Glutamatergic neuron (in vitro differentiated cells): ENCODE data around the gene KRT37. TPM values are rescaled to one million over a fixed set of nuclear protein-coding genes. Genes with fewer than 3 reads are reported as not detected.

Source experiments
- DNase-seq: peaks from one replicate; pipeline ENCODE4 v3.0.0; 2022
- H3K27ac Mint-ChIP-seq: one replicate; pipeline ENCODE4 v1.8.0; 2020; ENCODE audit warnings: mild to moderate bottlenecking, mixed read lengths, inconsistent platforms; ENCODE audit not compliant: unreplicated experiment
- H3K27me3 Mint-ChIP-seq: one replicate; pipeline ENCODE4 v1.8.0; 2020; ENCODE audit warnings: mild to moderate bottlenecking, moderate library complexity, mixed read lengths, inconsistent platforms; ENCODE audit not compliant: unreplicated experiment
- H3K36me3 Mint-ChIP-seq: one replicate; pipeline ENCODE4 v1.8.0; 2020; ENCODE audit warnings: mild to moderate bottlenecking, mixed read lengths, inconsistent platforms; ENCODE audit not compliant: unreplicated experiment
- H3K4me1 Mint-ChIP-seq: one replicate; pipeline ENCODE4 v1.8.0; 2020; ENCODE audit warnings: mild to moderate bottlenecking, low read depth, mixed read lengths, inconsistent platforms; ENCODE audit not compliant: unreplicated experiment
- H3K4me3 Mint-ChIP-seq: one replicate; pipeline ENCODE4 v1.8.0; 2020; ENCODE audit warnings: mild to moderate bottlenecking, mixed read lengths, inconsistent platforms; ENCODE audit not compliant: unreplicated experiment
- H3K9me3 Mint-ChIP-seq: one replicate; pipeline ENCODE4 v1.8.0; 2020; ENCODE audit warnings: mild to moderate bottlenecking, moderate library complexity, mixed read lengths, inconsistent platforms; ENCODE audit not compliant: unreplicated experiment
- CTCF ChIP-seq: fragments of 200-600 bp; sonication (generic); IDR thresholded peaks from one replicate; pipeline ENCODE4 v1.5.0; 2021; ENCODE audit not compliant: partially characterized antibody, unreplicated experiment
- total RNA-seq: library from RNA; stranded (reverse); fragmentation: NEBNext Ultra II Directional; extraction: Animal tissue kit (Norgen Biotek cat#: 25700); gene quantifications from one replicate; pipeline ENCODE4 v1.2.1, GENCODE V29; 2021; ENCODE audit not compliant: unreplicated experiment

KRT37 gene
- total RNA-seq, 1 donor from 2014 or later, result not detected

- no peak for DNase-seq
- Mint-ChIP-seq H3K4me3 (no peak overlapping the region), H3K4me1 (peaks cover 4% of the 10 kb centered on the region), H3K9me3 (no peaks in the 10 kb centered on the region), H3K27me3 (peaks cover 2% of the 10 kb centered on the region), H3K27ac (no peak overlapping the region), H3K36me3 (no peaks in the 10 kb centered on the region)
- peak; percentile 17 for TF ChIP-seq CTCF
Measured at GRCh38 chr17:41417576-41418015, 6.8 kb downstream of the KRT37 start.

GRCh38 chr17:41417127-41417526 lies 7.3 kb downstream of the KRT37 start:
- no peaks in the 10 kb centered on the region for H3K36me3 Mint-ChIP-seq
- H3K27ac Mint-ChIP-seq, result no peak overlapping the region
- H3K4me1 Mint-ChIP-seq, result peaks cover 4% of the 10 kb centered on the region
- H3K27me3 Mint-ChIP-seq, result peaks cover 2% of the 10 kb centered on the region
- H3K9me3 Mint-ChIP-seq, result no peaks in the 10 kb centered on the region
- no peak for TF ChIP-seq CTCF
- H3K4me3 Mint-ChIP-seq, result no peak overlapping the region
- DNase-seq, result no peak

GRCh38 chr17:41416479-41416878 lies 7.9 kb downstream of the KRT37 start:
- DNase-seq, result no peak
- Mint-ChIP-seq H3K27ac (no peak overlapping the region), H3K4me3 (no peak overlapping the region), H3K9me3 (no peaks in the 10 kb centered on the region), H3K36me3 (no peaks in the 10 kb centered on the region), H3K4me1 (peaks cover 4% of the 10 kb centered on the region), H3K27me3 (peaks cover 2% of the 10 kb centered on the region)
- no peak for TF ChIP-seq CTCF

GRCh38 chr17:41415833-41416335 lies 8.5 kb downstream of the KRT37 start:
- Mint-ChIP-seq H3K27ac (no peak overlapping the region), H3K27me3 (peaks cover 2% of the 10 kb centered on the region), H3K9me3 (no peaks in the 10 kb centered on the region), H3K4me3 (no peak overlapping the region), H3K36me3 (no peaks in the 10 kb centered on the region), H3K4me1 (peaks cover 4% of the 10 kb centered on the region)
- DNase-seq, result no peak
- TF ChIP-seq CTCF, result no peak

GRCh38 chr17:41415411-41415810 lies 9.0 kb downstream of the KRT37 start:
- Mint-ChIP-seq H3K9me3 (no peaks in the 10 kb centered on the region), H3K4me1 (peaks cover 4% of the 10 kb centered on the region), H3K4me3 (no peak overlapping the region), H3K27me3 (peaks cover 2% of the 10 kb centered on the region), H3K27ac (no peak overlapping the region), H3K36me3 (no peaks in the 10 kb centered on the region)
- TF ChIP-seq CTCF, result no peak
- DNase-seq, result no peak
